SU-DHL-6 (cell line): ENCODE results near the gene LPAR1.

Experiments used
- EZH2phosphoT487 ChIP-seq: fragments of 200-600 bp; sonication (generic), shearing (Covaris generic); conservative IDR thresholded peaks from 2 replicates; pipeline ENCODE4 v1.6.1; 2018; ENCODE audit warnings: mild to moderate bottlenecking, antibody characterized with exemption, low read length, moderate library complexity, mixed read lengths
- TF ChIP-seq, protein P1 (sequence below): fragments of 200-600 bp; sonication (generic); IDR thresholded peaks from one replicate; pipeline ENCODE4 v1.5.1; 2017; ENCODE audit warnings: antibody characterized with exemption, mild to moderate bottlenecking, low read length, moderate library complexity; ENCODE audit not compliant: insufficient read depth, poor library complexity, severe bottlenecking

DNA sequence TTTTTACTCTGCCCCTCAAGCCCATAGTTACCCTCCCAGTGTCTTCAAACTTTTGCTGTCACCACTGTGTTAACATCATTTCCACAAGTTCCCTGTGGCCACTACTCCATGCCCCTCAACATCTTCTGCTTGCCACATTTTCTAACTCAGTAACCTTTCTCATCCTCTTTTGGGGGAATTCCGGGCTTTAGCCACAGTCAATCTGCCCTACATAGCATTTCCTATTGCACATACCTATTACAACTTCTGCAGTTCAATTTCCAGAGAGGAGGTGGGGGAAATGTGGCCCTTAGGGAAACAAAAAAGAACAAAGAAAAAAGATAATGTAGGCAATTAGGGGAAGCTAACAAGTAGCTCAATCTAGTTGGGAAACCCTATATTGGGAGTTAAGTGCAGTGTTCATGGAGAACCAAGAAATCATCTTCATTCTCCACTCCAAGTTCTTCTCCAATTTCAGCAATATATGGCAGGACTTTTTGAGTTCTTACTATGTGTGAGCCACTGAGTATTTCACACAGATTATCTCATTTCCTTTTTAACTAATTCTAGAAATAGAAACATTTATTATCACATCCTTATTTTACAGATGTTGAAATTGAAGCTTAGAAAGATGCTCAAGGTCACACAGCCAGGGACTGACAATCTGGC, 40.2 kb upstream of the LPAR1 start:
- TF ChIP-seq, protein P1, sequence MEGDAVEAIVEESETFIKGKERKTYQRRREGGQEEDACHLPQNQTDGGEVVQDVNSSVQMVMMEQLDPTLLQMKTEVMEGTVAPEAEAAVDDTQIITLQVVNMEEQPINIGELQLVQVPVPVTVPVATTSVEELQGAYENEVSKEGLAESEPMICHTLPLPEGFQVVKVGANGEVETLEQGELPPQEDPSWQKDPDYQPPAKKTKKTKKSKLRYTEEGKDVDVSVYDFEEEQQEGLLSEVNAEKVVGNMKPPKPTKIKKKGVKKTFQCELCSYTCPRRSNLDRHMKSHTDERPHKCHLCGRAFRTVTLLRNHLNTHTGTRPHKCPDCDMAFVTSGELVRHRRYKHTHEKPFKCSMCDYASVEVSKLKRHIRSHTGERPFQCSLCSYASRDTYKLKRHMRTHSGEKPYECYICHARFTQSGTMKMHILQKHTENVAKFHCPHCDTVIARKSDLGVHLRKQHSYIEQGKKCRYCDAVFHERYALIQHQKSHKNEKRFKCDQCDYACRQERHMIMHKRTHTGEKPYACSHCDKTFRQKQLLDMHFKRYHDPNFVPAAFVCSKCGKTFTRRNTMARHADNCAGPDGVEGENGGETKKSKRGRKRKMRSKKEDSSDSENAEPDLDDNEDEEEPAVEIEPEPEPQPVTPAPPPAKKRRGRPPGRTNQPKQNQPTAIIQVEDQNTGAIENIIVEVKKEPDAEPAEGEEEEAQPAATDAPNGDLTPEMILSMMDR, result no peak
- no peak for TF ChIP-seq EZH2phosphoT487
